ENCODE measurements around the gene BBS4. TPM values are rescaled to one million over a fixed set of nuclear protein-coding genes. Genes with fewer than 3 reads are reported as not detected.

Gene BBS4
- total RNA-seq, 2 experiments from 2014 or later: 10.0 to 13.1 TPM

Other genes with a start within 250 kb of the BBS4 start
- 100 to 1,000 TPM; 127 to 137 TPM for gene ARIH1, start 211.9 kb upstream of the BBS4 start, total RNA-seq
- gene GOLGA6B, start 31.5 kb upstream of the BBS4 start, total RNA-seq: not detected
- not detected for gene HIGD2B, start within 50 bp of the BBS4 start, total RNA-seq
- gene ADPGK, start 97.6 kb downstream of the BBS4 start, total RNA-seq: 10 to 100 TPM; 91.4 to 94.2 TPM

Data from activated CD4-positive, alpha-beta T cell treated with anti-CD3 and anti-CD28 coated beads, Interleukin-2, amount 10 ng/mL, durations not matched to agents 7 days and 5 days (primary cell).